ENCODE results near the gene IFNA4. TPM values are rescaled to one million over a fixed set of nuclear protein-coding genes. Genes with fewer than 3 reads are reported as not detected.
"Not testable (repeated sequence)": the region's sequence is repeated elsewhere in the genome, so short reads cannot be mapped to it uniquely, and the experiment has no call there.

The IFNA4 gene
- total RNA-seq, 2 donors from 2014 or later: not detected

DNA sequence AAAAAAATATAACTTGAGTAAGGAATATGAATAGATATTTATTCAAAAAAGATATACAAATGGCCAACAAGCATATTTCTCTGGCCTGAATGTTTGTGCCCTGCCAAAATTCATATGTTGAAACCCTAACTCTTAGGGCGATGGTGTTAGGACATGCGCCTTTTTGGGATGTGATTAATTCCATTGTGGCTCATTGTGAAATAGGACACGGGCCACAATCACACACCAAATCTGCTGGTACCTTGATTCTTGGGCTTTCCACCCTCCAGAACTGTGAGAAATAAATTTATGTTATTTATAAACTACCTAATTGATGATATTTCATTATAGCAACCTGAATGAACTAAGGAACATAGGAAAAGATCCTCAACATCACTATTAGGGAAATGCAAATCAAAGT is 15.2 kb downstream of the IFNA4 start:
- intact Hi-C loops (cut with DNase I): no loop called here
- DNase-seq (no peak), ATAC-seq (no peak)

DNA sequence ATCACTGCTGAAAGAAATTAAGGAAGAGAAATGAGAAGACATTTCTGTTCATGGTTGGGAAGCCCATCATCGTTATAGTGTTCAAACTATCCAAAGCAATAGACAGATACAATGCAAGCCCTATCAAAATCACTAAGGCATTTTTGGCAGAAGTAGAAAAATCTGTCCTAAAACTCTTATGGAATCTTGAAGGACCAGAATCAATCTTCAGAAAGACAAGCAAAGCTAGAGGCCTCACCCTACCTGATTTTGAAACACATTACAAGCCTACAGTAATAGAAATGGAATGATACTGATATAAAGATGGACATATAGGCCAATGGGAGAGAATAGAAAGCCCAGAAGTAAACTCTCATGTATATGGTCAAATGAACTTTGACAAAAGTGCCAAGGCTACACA is 16.0 kb downstream of the IFNA4 start:
- no peak for ATAC-seq
- intact Hi-C loops (cut with DNase I): no loop called here

DNA sequence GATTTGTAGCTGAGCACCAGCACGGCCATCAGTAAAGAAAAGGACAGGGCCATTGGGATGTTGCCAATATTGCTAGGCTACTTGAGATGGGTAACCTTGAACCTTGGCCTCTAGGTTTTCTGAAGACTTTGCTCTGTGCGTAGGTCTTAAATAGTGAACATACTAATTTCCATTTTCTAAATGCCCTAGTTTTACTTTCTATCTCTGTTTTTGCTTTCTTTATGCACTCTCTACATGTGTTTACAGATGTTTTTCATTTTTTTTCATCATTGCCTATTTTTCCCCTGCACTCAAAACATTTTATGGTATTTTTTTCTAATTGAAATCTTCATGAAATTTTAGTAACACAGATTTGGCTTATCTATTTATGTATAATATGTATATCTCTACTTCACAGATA is 20.8 kb downstream of the IFNA4 start, which contains the start of gene IFNA21:
Gene IFNA21, minus strand, starts transcription at position 101 of the 400 bp plus-strand sequence. Its CDS starts 48 bp downstream, at position 53.
- ATAC-seq; DNase-seq; intact Hi-C loops (cut with DNase I): not testable (repeated sequence)

More for the DNA sequence above, 16.0 kb downstream of the IFNA4 start:
- no peak for DNase-seq

DNA sequence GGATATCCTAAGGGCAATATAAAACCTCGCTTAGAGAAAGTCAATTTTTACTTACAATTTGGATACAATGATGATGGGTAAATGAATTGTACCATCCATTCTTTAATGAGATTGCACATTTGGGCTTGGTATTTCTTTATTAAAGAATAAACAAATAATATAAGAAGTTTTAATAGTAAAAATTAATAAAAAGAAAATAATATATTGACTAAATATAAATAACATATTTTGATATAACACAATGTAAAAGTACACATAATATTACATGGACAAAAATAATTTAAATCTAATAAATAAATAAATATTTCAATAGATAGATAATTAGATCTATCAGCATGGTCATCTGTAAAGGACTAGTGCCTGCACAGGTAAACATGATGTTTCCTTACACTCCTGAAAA is 21.9 kb downstream of the IFNA4 start:
- ATAC-seq (no peak), DNase-seq (no peak)
- intact Hi-C loops (cut with DNase I): no loop called here

DNA sequence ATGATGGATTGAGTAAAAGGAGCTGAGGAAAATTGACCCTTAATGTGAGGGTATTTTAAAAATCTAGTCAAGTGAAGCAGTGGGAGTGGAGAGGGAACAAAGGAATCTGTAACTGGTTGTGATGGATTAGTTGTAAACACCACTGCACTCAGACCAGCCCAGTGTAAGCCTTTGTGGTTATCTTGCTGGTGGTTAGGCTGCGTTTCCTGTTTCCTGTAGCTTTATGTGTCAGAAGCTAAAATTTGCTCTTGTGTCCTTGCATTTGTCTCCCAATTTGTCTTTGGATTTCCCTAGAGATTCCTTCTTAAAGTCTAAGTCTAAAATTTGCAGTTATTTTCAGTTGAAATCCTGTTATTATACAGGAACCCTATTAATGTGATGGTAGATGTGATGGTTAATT is 27.2 kb downstream of the IFNA4 start:
- ATAC-seq (no peak), DNase-seq (no peak)
- intact Hi-C loops (cut with DNase I): no loop called here

DNA sequence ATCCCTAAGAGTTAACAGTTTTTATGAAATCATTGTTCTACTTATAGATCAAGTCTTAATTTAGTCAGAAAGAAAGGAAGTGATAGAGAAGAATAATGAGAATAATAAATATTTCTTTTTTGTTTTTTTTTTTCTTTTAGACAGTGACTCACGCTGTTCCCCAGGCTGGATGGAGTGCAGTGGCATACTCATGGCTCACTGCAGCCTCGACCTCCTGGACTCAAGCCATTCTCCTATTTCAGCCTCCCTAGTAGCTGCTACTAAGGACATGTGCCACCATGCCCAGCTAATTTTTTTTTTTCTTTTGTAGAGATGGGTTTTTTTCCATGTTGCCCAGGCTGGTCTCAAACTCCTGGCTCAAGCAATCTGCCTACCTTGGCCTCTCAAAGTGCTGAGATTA is 31.9 kb downstream of the IFNA4 start:
- intact Hi-C loops (cut with DNase I): no loop called here
- ATAC-seq: no peak
- DNase-seq: no peak

DNA sequence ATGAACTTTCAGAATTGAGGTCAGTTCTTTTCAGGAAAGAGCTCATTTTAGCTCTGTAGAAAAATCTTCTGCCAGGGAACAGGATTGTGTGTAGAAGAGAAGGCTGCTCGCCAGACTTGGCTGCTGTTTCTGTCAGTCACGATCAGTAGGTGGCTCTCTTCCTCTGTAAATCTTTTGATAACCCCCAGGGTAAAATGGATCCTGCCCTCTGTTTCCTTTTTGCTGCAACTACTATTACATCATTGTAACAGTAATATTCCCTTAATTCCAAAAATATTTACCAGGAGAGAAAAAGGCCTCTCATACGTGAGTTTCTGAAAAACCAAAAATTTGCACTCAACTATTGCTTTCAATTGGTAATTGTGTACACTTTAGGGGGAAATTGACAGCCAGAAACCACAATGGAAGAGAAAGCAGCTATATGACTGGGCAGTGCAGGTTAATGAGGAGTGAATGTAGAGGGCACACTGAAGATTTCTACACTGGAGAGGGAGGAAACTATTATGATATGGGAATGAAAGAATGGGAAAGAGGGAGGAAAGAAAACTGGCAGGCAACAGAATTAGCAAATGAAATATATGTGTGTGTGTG is 33.3 kb downstream of the IFNA4 start:
- ATAC-seq (peak; percentile 30 to 41), DNase-seq (peak; percentile 23)
- intact Hi-C loops (cut with DNase I): no loop called here

DNA sequence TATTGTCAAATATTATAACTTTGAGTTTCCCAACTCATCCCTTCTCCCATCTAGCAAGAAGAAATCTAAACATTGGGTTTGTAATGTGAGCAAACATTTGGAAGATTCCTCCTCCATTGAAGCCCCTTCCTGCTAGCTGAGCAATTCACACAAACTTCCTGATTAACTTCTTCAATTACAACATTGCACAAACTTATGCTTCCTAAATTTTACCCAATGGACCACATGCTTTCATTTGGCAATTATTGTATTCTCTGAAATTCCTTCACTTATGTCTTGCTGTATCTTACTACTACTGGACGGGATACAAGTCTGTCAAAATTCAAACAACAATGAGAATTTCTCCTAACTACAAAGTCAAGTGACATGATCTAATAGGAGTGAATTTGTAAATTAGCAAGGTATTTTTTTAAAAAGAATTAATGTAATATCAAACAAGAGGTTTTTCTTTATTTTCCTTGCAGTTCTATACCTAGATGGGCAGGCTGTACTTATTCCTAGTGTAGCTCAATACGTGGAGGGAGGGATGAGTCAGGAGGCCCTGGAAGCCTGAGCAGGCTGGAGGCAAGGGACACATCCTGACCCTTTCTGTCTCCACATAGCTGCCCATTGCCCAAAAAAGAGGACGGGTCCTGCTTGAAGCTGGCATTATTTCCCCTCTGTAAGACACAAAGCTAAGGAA is 33.9 kb downstream of the IFNA4 start:
- peak; percentile 12 to 22 for ATAC-seq
- intact Hi-C loops (cut with DNase I): no loop called here
- no peak for DNase-seq

DNA sequence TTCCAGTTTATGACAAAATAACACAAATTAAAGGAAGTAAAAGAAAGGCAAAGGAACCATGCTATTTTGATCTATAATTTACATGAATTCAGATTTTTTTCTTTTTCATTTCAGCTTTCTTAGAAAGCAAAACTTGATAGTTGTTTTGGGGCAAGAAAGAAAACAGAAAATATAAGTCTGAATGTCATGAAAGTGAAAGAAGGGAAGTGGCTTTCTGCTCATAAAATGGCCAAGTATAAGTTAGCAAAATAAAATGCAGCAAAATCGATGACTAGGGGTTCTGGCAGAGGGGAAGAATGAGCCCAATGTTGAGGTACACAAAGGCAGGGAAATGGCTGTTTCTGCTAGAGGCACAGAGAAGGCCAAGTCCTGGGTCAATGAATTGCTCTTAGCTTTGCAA is 42.8 kb downstream of the IFNA4 start:
- intact Hi-C loops (cut with DNase I): no loop called here
- ATAC-seq: no peak
- no peak for DNase-seq

DNA sequence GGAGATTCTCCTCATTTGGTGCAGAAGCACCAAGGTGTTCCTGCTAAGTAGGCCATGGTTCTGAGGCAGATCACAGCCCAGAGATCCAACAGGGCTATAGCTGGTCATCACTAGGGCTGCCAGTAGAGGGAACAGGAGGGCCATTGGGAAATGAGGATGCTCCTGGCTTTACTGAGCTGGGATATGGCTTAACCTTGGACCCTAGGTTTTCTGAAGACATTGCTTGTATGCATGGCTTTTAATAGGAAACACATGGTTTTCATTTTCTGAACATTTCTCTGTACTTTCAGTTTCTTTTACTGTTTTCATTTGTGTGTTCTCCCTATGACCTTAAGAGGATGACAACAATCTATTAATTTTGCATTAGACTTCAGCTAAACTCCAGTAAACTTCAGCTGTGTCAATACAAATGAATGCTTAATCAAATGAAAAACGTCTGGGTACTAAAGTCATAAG is 45.9 kb downstream of the IFNA4 start, which contains the start of gene IFNW1:
Gene IFNW1, minus strand, starts transcription at position 406 of the 456 bp plus-strand sequence. Its CDS starts 262 bp downstream, at position 144.
- intact Hi-C loops (cut with DNase I): no loop called here
- DNase-seq (no peak), ATAC-seq (no peak)

DNA sequence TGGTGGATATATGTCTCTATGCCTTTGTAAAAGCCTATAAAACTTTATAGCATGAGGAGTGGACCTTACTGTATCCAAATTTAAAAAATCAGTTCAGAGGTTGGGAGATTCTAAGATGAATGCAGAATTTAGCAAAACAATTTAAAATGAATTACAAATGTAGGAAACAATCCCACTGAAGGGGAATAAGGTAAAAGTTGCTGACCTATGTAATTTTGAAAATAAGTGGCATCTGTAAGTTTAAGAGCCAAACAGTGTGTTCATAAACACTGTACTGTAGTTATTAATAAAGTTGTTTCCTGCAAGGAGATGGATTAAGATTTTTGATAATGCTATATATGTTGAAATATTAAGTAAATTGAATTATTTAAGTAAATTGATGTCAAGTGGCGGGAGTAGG is 50.4 kb downstream of the IFNA4 start:
- DNase-seq: no peak
- intact Hi-C loops (cut with DNase I): no loop called here
- no peak for ATAC-seq

Other genes starting within 250 kb of the IFNA4 start
- gene HACD4, start 155.9 kb downstream of the IFNA4 start, total RNA-seq: 1 to 10 TPM; 1.0 to 2.1 TPM
- gene IFNB1, start 109.6 kb downstream of the IFNA4 start, total RNA-seq: not detected
- not detected for gene IFNW1, start 45.8 kb downstream of the IFNA4 start, total RNA-seq
- not detected for gene IFNA21, start 20.9 kb downstream of the IFNA4 start, total RNA-seq
- not detected for gene IFNA7, start 14.6 kb upstream of the IFNA4 start, total RNA-seq
- gene IFNA10, start 19.6 kb upstream of the IFNA4 start, total RNA-seq: not detected
- gene IFNA16, start 29.7 kb upstream of the IFNA4 start, total RNA-seq: not detected
- not detected for gene IFNA17, start 40.6 kb upstream of the IFNA4 start, total RNA-seq
- not detected for gene IFNA14, start 52.4 kb upstream of the IFNA4 start, total RNA-seq
- gene IFNA5, start 117.7 kb upstream of the IFNA4 start, total RNA-seq: not detected
- gene KLHL9, start 147.8 kb upstream of the IFNA4 start, total RNA-seq: 10 to 100 TPM; 13.0 to 14.1 TPM
- not detected for gene IFNA6, start 163.3 kb upstream of the IFNA4 start, total RNA-seq
- not detected for gene IFNA13, start 180.5 kb upstream of the IFNA4 start, total RNA-seq
- gene IFNA2, start 197.8 kb upstream of the IFNA4 start, total RNA-seq: not detected
- gene IFNA8, start 221.5 kb upstream of the IFNA4 start, total RNA-seq: not detected